Lung microvascular endothelial cell (primary cell): ENCODE data around the gene NGEF. TPM values are rescaled to one million over a fixed set of nuclear protein-coding genes. Genes with fewer than 3 reads are reported as not detected.

Experiments
- DNase-seq, 2 donors: peaks; one replicate each; pipeline versions ENCODE4 v3.0.0 to v3.0.0-alpha.2; 2010; ENCODE audit warnings: low read depth in 2 of 2
- total RNA-seq: library from RNA; depleted of rRNA; stranded (reverse); fragments of >200 nt; gene quantifications from 2 replicates; pipeline ENCODE4 v1.2.1, GENCODE V29; 2014

The NGEF gene
- total RNA-seq, 1 donor from 2014 or later, result not detected

DNA sequence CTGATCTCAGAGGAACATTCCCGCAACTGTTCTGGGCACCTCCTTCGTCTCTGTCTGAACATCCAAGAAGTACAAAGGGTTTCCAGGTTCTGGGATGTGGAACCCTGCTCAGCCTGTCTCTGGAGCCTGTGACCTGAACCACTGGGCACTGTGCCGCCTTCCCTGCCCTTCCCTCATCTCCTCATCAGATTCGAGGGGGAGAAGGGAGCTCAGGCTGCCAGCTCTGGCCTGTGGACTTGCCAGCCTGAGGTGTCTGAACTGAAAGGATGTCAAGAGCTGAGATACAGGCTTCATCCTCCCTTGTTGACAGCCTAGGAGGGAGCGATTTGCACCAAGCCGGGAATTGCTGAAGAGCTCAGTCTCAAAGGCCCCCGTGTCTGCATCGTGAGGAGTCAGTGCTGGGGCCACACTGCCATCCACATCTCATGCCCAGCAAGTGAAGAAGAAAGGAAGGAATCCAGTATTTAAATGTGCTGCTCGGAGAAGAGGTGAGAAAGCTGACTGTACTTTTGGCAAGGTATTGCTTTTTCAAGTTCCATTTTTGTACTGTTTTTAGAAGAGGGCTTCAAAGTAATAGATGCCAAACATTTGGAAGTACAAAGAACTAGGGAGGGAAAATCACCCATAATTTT, 32.0 kb upstream of the NGEF start:
- DNase-seq, result no peak

GRCh38 chr2:233042549-233042948, 29.5 kb upstream of the NGEF start:
- DNase-seq, result no peak

DNA sequence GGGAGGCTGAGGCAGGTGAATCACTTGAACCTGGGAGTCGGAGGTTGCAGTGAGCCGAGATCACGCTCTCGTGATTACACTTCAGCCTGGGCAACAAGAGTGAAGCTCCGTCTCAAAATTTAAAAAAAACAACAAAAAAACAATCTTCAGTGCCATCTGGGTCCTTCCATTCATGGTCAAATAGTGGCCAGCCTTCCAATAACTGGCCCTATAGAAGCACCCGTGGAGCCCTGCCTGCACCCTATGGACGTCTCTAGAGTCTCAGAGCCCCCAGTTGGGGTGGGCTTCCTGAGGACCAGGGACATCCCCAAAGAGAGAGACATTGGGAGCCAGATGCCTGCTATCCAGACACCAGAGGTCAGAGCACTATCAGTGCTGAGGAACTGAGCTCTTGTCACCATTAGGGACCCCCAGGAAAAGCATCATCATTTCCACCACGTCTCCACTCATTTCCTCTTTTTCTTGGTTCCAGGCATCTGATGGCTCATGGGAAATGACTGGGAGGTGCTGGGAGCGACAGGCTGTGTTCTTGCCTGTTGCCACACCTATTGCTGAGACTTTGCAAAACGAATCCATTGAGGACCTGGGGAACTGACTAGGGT, 28.8 kb upstream of the NGEF start:
- peak in 1 of 2 donors; percentile 37 for DNase-seq

DNA sequence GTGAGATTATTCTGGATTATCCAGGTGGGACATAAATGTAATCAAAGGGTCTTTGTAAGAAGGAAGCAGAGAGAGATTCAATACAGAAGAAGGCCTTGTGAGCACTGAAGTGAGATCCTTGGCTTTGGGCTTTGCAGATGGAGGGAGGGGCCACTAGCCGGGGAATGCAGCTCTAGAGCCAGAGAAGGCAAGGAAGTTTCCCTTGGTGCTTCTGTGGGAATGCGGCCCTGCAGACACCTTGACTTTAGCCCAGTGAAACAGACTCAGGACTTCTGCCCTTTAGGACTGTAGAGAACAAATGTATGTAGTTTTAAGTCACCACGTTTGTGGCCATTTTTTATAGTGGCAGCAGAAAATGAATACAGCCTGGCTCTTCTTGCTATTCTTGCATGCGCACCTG, 27.5 kb upstream of the NGEF start:
- DNase-seq, result no peak

- DNase-seq, result no peak
These were observed 26.9 kb upstream of the NGEF start for GRCh38 chr2:233039846-233040530.

DNA sequence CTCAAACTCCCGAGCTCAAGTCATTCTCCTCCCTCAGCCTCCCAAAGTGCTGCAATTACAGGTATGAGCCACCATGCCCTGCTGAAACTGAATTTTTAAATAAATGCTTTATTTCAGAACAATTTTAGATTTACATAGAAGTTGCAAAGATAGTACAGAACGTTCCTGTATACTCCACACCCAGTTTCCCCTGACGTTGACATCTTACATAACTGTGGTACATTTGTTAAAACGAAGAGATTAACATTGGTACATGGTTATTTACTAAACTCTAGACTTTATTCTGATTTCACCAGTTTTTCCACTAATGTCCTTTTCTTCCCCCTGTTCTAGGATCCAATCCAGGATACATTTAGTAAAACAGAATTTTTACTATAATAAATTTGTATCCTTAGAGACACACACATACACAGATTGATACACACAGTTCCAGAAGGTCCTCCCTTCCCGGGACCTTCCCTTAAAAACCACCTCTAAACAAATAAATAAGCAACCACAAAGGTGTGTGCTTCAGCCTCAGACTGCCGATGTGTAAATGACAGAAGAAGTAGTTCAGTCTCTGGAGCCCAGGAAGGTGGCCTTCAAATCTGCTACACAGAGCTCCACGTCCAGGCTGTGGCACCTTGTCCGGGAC, 26.3 kb upstream of the NGEF start:
- no peak for DNase-seq

GRCh38 chr2:233037078-233037477, 24.0 kb upstream of the NGEF start:
- DNase-seq, result no peak

- DNase-seq, result no peak
These were observed 23.2 kb upstream of the NGEF start for GRCh38 chr2:233036162-233036838.

DNA sequence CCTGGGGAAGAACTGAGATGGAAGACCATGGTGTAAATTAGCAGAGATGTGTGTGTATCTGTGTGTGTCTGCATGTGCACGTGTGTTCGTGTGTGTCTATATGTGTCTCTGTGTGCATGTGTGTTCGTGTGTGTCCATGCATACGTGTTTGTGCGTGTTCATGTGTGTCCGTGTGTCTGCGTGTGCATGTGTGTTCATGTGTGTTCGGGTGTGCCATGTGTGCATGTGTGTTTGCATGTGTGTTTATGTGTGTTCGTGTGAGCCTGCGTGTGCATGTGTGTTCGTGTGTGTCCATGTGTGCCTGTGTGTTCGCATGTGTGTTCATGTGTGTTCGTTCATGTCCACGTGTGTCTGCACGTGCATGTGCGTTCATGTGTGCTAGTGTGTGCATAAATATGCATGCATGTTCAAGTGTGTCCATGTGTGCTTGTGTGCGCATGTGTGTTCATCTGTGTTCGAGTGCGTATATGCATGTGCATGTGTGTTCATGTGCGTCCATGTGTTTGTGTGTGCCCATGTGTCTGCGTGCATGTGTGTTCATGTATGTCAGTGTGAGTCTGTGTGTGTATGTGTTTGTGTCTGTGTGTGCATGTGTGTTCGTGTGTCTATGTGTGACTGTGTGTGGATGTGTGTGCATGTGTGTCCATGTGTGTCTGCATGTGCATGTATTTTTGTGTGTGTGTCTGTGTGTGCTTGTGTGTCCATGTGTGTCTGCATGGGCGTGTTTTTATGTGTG, 22.5 kb upstream of the NGEF start:
- no peak for DNase-seq

DNA sequence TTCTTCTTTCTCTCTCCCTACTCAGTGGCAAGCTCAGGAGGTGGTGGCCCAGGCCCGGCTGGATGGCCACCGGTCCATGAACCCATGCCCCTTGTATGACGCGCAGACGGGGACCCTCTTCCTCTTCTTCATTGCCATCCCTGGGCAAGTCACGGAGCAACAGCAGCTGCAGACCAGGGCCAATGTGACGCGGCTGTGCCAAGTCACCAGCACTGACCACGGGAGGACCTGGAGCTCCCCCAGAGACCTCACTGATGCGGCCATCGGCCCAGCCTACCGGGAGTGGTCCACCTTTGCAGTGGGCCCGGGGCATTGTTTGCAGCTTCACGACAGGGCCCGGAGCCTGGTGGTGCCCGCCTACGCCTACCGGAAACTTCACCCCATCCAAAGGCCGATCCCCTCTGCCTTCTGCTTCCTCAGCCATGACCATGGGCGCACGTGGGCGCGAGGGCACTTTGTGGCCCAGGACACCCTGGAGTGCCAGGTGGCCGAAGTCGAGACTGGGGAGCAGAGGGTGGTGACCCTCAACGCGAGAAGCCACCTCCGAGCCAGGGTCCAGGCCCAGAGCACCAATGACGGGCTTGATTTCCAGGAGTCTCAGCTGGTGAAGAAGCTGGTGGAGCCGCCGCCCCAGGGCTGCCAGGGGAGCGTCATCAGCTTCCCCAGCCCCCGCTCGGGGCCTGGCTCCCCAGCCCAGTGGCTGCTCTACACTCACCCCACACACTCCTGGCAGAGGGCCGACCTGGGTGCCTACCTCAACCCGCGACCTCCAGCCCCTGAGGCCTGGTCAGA, 21.2 kb upstream of the NGEF start:
- no peak for DNase-seq

DNA sequence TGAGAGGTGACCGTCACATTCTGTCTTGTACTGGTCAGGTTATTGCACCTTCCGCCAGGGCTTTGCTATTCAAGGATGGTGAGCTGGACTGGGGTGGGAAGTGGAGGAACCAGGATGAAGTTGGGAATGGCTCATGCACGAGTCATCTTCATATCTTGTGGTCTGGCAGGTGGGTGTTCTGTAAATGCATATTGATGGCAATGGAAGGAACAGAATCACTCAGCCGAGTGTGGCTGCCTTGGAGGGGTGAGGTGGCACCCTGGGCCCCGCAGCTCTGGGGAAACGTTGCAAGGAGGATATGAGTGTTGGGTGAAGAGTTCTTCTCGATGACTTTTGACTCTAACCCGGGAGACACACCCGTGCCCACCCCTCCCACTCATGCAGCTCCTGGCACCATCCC, 20.6 kb upstream of the NGEF start:
- DNase-seq, result no peak

- DNase-seq, result no peak
These were observed 19.7 kb upstream of the NGEF start, which contains the start of gene NEU2 for GRCh38 chr2:233032551-233033320. Gene NEU2 (plus strand): TSS chr2:233032672. CDS start chr2:233032672, 0 bp downstream.

DNA sequence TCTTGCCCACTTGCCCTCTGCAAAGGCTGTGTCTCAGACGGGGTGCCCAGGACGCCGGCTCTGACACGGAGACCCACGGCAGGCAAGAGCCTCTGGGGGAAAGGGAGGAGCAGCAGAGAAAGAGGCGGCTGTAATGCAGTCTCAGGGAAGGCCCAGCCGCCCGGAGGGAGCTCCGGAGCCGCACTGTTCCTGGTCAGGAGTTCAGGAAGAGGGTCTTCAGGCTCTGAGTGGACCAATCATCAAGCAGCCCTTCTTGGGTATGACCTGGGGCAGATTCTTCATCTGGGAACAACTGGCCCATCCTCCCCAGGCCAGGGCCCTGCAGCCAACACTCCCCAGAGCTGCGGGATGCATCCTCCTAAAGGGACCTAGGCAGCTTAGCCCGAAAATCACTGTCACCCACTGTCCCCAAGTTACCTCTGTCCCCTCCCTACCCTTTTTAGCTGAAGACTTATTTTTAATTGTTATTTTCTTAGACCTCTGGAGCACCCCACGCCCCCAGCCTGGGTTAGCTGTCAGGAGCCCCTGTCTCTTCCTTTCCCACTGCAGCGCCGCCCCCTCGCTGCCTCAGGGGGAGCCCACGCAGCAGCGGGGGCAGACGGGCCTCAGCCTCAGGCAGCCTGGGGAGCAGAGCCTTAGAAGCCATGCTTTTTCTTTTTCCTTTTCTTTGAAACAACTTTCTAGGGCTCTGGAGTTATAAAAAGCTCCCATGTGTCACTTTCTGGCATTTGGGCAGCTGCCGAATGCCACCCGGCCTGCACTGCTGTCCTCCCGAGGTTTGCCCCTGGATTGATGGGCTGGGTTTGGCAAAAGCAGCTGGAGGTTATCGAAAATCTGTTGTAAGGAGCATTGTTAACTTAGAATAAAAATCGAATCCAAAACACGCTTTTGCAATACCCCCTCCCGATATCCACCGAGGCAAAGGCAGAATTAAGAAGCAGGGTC, 18.8 kb upstream of the NGEF start:
- DNase-seq, result no peak

- DNase-seq, result no peak
These were observed 16.3 kb upstream of the NGEF start for GRCh38 chr2:233029321-233029720.

GRCh38 chr2:233026198-233026813, 13.2 kb upstream of the NGEF start:
- DNase-seq, result no peak

DNA sequence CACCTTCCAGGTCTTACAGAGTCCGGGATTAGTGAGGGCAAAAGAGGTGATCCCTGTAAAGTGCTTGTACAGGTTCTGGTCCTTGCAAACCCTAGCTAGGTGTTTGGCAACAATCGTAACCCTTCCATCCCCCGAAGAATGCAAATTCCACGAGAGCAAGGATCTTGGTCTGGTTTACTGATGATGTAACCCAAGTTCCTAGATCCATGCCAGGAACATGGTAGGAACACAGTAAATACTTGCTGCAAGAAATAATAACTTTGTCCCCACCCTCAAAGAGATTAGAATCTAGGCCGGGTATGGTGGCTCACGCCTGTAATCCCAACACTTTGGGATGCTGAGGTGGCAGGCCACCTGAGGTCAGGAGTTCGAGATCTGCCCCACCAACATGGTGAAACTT, 12.7 kb upstream of the NGEF start:
- no peak for DNase-seq

GRCh38 chr2:233023761-233024410, 10.8 kb upstream of the NGEF start:
- DNase-seq, result no peak
